ENCODE measurements around the gene GPR153. TPM values are rescaled to one million over a fixed set of nuclear protein-coding genes. Genes with fewer than 3 reads are reported as not detected.

Gene GPR153
- total RNA-seq, 6 experiments from 2014 or later, result 1.5 to 34.6 (median 6.6) TPM

DNA sequence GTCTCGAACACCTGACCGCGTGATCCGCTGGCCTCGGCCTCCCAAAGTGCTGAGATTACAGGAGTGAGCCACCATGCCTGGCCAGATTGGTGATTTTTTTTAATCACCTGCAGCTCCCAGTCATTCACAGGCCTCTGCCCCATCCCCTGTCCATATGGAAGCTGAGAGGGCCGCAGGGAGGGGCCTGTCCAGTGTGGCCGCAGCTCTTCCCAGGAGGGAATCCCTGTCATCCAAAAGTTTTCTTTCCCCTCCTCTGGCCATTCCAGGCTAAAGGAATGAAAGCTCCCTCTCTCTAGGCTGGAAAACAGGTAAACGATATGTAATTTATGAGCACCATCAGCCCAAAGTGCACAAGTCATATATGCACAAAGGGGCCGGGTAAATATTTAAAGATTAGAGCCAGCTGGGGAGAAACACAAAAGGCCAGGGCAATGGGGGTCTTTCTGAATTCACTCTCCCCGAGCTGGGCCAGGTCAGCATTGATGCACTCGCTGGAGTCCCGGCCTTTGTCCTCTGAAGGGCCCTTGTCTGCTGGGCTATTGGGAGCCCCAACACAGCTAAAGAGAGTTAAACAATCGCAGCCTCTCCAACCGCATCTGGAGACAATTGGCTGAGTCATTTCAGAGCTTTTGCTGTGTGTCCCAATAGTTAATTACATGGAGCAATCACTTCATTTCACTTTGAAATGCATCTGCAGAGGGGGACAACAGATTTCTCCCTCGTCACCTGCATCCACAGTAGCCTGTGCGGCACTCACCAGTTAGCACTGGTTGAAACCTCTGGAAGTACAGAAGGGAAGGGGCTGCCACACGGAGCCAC, 20.7 kb downstream of the GPR153 start:
- H3K9me3 ChIP-seq, result no peaks in the 10 kb centered on the region
- 45% methylated on average over 7 of the region's 17 CpGs for WGBS (ENCODE audit: insufficient coverage, low coverage, low lambda C conversion rate, missing lambda C conversion rate)
- ATAC-seq (no peak), DNase-seq (no peak)
- no peak overlapping the region for H3K4me3 ChIP-seq
- H3K36me3 ChIP-seq, result no peaks in the 10 kb centered on the region
- TF ChIP-seq, protein P1, sequence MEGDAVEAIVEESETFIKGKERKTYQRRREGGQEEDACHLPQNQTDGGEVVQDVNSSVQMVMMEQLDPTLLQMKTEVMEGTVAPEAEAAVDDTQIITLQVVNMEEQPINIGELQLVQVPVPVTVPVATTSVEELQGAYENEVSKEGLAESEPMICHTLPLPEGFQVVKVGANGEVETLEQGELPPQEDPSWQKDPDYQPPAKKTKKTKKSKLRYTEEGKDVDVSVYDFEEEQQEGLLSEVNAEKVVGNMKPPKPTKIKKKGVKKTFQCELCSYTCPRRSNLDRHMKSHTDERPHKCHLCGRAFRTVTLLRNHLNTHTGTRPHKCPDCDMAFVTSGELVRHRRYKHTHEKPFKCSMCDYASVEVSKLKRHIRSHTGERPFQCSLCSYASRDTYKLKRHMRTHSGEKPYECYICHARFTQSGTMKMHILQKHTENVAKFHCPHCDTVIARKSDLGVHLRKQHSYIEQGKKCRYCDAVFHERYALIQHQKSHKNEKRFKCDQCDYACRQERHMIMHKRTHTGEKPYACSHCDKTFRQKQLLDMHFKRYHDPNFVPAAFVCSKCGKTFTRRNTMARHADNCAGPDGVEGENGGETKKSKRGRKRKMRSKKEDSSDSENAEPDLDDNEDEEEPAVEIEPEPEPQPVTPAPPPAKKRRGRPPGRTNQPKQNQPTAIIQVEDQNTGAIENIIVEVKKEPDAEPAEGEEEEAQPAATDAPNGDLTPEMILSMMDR (IDR thresholded peaks at IDR 0.05), result no peak
- no peak for TF ChIP-seq POLR2A (IDR thresholded peaks at IDR 0.05)
- H3K4me1 ChIP-seq, result peaks cover 0 to 7% (median 0%) of the 10 kb centered on the region in 4 donors
- intact Hi-C loops (cut with DNase I), result loop anchor here (5.0 to 10.0 kb wide), 3 partner anchors 185 to 188 kb away; partner anchors contain the start of gene ESPN (in 1 of the 2)
- peaks cover 5 to 28% of the 10 kb centered on the region in 2 donors for H3K27me3 ChIP-seq
- no peak overlapping the region for H3K27ac ChIP-seq

DNA sequence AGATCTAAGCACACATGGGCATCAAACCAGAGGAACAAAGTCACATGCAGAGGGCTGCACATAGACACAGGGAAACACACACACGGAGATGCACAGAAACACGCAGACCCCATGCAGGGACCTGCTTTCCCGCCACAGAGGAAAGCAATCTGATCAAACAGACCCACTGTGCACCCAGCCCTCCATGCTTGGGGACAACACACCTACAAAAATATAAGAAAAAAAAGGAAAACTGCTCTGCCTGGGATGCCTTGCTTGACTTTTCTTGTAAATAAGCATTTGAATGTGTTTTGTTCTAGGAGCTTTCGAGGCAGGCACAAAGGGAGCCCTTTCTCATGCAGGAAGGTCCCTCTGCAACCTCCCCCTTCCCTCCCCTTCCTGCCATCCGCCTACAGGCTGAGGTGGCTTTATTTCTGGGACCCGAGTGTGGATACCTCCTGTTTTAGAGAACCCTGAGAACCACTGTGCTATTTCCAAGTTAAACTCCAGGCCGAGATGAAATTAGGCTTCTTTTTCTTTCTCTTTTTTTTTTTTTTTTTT, 21.6 kb downstream of the GPR153 start:
- Histone ChIP-seq H3K9me3 (no peaks in the 10 kb centered on the region), H3K4me3 (no peak overlapping the region), H3K27me3 (peaks cover 5 to 24% of the 10 kb centered on the region in 2 donors), H3K27ac (no peak overlapping the region), H3K4me1 (peaks cover 0 to 14% (median 0%) of the 10 kb centered on the region in 4 donors), H3K36me3 (no peaks in the 10 kb centered on the region)
- intact Hi-C loops (cut with DNase I), result no loop called here
- no peak for ATAC-seq
- no peak for DNase-seq
- WGBS (ENCODE audit: insufficient coverage, low coverage, low lambda C conversion rate, missing lambda C conversion rate), result 35% methylated on average over 5 of the region's 7 CpGs
- no peak for TF ChIP-seq POLR2A (IDR thresholded peaks at IDR 0.05)
- TF ChIP-seq, protein P1 (IDR thresholded peaks at IDR 0.05), result no peak

DNA sequence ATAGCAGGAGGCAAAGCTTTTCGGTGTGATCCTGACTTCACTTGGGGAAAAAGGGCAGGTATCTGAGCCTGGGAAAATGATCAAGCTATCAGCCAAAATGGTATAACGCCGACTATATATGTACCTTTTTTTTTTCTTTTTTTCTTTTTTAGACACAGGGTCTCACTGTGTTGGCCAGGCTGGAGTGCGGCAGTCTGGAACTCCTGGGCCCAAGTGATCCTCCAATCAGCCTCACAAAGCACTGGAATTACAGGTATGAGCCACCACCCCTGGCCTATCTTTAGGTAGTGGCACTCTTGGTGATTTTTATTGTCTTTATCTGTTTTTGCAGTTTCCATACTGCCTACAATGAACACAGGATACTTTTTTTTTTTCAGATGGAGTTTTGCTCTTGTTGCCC, 23.8 kb downstream of the GPR153 start:
- H3K4me1 ChIP-seq, result peaks cover 0 to 13% (median 0%) of the 10 kb centered on the region in 4 donors
- intact Hi-C loops (cut with DNase I), result no loop called here
- H3K4me3 ChIP-seq, result no peak overlapping the region
- H3K27ac ChIP-seq, result no peak overlapping the region
- WGBS (ENCODE audit: insufficient coverage, low coverage, low lambda C conversion rate, missing lambda C conversion rate), result 89% methylated on average over 4 of the region's 4 CpGs
- DNase-seq (no peak), ATAC-seq (no peak)
- H3K9me3 ChIP-seq, result no peaks in the 10 kb centered on the region
- peaks cover 0 to 16% (median 8%) of the 10 kb centered on the region in 4 donors for H3K36me3 ChIP-seq
- TF ChIP-seq, protein P1 (IDR thresholded peaks at IDR 0.05), result no peak
- no peak for TF ChIP-seq POLR2A (IDR thresholded peaks at IDR 0.05)
- H3K27me3 ChIP-seq, result peaks cover 5 to 12% of the 10 kb centered on the region in 2 donors

DNA sequence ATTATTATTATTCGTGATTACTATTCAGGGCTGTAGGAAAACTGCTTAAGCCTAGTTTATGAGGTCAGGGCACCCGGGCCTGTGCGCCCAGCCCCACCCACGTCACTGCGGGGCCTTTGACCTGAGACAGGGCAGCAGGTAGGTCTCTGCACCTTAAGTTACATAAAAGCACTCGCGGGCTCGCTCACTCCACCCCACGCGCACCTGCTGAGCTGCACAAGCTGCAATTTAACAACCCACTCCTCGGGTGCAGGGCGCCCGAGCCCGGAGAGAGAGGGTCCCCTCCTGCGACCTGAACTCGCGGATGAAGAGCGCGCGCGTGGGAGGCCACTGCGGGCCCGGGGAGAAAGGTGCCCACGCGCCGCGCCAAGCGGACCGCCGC, 25.6 kb downstream of the GPR153 start:
- Histone ChIP-seq H3K27ac (peak overlapping the region in 2 of 3 donors; percentile 46 to 69), H3K27me3 (no peaks in the 10 kb centered on the region), H3K4me1 (peaks cover 0 to 9% (median 0%) of the 10 kb centered on the region in 4 donors), H3K9me3 (no peaks in the 10 kb centered on the region), H3K36me3 (peaks cover 0 to 30% (median 15%) of the 10 kb centered on the region in 4 donors), H3K4me3 (peak overlapping the region; percentile 67 to 86 (median 75))
- peak; percentile 59 to 80 (median 70) for ATAC-seq
- peak; percentile 66 to 88 (median 88) for DNase-seq
- TF ChIP-seq, protein P1 (IDR thresholded peaks at IDR 0.05), result no peak
- no peak for TF ChIP-seq POLR2A (IDR thresholded peaks at IDR 0.05)
- intact Hi-C loops (cut with DNase I), result no loop called here
- 0% methylated on average over 6 of the region's 30 CpGs for WGBS (ENCODE audit: insufficient coverage, low coverage, low lambda C conversion rate, missing lambda C conversion rate)
